GM21737 (cell line): ENCODE results near the gene CEP68.
"Not testable (repeated sequence)": the region's sequence is repeated elsewhere in the genome, so short reads cannot be mapped to it uniquely, and the experiment has no call there.

Experiments
- ATAC-seq: cut with Tn5 transposase; IDR thresholded peaks from one replicate; pipeline ENCODE4 v1.9.1; 2021; ENCODE audit warnings: mild to moderate bottlenecking, moderate library complexity; ENCODE audit not compliant: unreplicated experiment

The CEP68 gene

GRCh38 chr2:65056215-65057053 lies at the start of gene CEP68:
CEP68 (plus strand) TSS chr2:65056416; CDS start chr2:65069445, 13,029 bp downstream.
- peak; percentile 80 for ATAC-seq

GRCh38 chr2:65013776-65014175 lies 42.4 kb upstream of the CEP68 start:
- ATAC-seq: no peak

- no peak for ATAC-seq
Observed at GRCh38 chr2:65015731-65016130, 40.5 kb upstream of the CEP68 start.

- no peak for ATAC-seq
Observed at GRCh38 chr2:65016789-65017188, 39.4 kb upstream of the CEP68 start.

GRCh38 chr2:65017335-65017734 lies 38.9 kb upstream of the CEP68 start:
- ATAC-seq: no peak

- ATAC-seq: no peak
Observed at GRCh38 chr2:65018141-65018582, 38.1 kb upstream of the CEP68 start.

GRCh38 chr2:65019010-65019409 lies 37.2 kb upstream of the CEP68 start:
- no peak for ATAC-seq

GRCh38 chr2:65019675-65020195 lies 36.5 kb upstream of the CEP68 start:
- no peak for ATAC-seq

- not testable (repeated sequence) for ATAC-seq
Observed at GRCh38 chr2:65020251-65020650, 36.0 kb upstream of the CEP68 start.

- ATAC-seq: no peak
Observed at GRCh38 chr2:65020943-65021528, 35.2 kb upstream of the CEP68 start.

GRCh38 chr2:65021709-65022108 lies 34.5 kb upstream of the CEP68 start:
- no peak for ATAC-seq

- no peak for ATAC-seq
Observed at GRCh38 chr2:65022189-65022588, 34.0 kb upstream of the CEP68 start.

- ATAC-seq: no peak
Observed at GRCh38 chr2:65023742-65024141, 32.5 kb upstream of the CEP68 start.

GRCh38 chr2:65024149-65024829 lies 31.9 kb upstream of the CEP68 start:
- ATAC-seq: no peak

GRCh38 chr2:65025453-65026123 lies 30.6 kb upstream of the CEP68 start:
- ATAC-seq: no peak

GRCh38 chr2:65026154-65026553 lies 30.1 kb upstream of the CEP68 start:
- ATAC-seq: no peak

- no peak for ATAC-seq
Observed at GRCh38 chr2:65026704-65027464, 29.3 kb upstream of the CEP68 start.

GRCh38 chr2:65027616-65028244 lies 28.5 kb upstream of the CEP68 start:
- ATAC-seq: no peak

GRCh38 chr2:65030476-65031332 lies 25.5 kb upstream of the CEP68 start:
- no peak for ATAC-seq
